ENCODE measurements around the gene ZMYND15. TPM values are rescaled to one million over a fixed set of nuclear protein-coding genes. Genes with fewer than 3 reads are reported as not detected.
A peak's percentile ranks its signal among the peaks of the same experiment; 100 is the strongest.

Gene ZMYND15
- total RNA-seq, 3 donors from 2014 or later (not counting 1 experiment from before 2014, with no cell fraction given) = 0.52 to 3.5 (median 0.93) TPM

GRCh38 chr17:4708436-4708835 lies 31.2 kb upstream of the ZMYND15 start:
- no peaks in the 10 kb centered on the region for H3K9me3 Mint-ChIP-seq
- DNase-seq (peak in 1 of 2 donors; percentile 72), ATAC-seq (no peak)
- Histone ChIP-seq H3K27me3 (ENCODE audit: control insufficient read depth, insufficient read depth, low read length) (no peaks in the 10 kb centered on the region), H3K36me3 (ENCODE audit: control insufficient read depth, insufficient read depth, low read length) (no peaks in the 10 kb centered on the region), H3K4me1 (ENCODE audit: control insufficient read depth, insufficient read depth, low read length) (peaks cover 42% of the 10 kb centered on the region), H3K9me3 (ENCODE audit: control insufficient read depth, insufficient read depth, low read length) (no peaks in the 10 kb centered on the region), H3K4me3 (ENCODE audit: low read length) (no peak overlapping the region), H3K27ac (ENCODE audit: low read length) (no peak overlapping the region)
- intact Hi-C loops (cut with micrococcal nuclease) = no loop called here
- peaks cover 38 to 48% of the 10 kb centered on the region in 2 donors for H3K4me1 Mint-ChIP-seq
- H3K27ac Mint-ChIP-seq = peak overlapping the region; percentile 11 to 64
- no peaks in the 10 kb centered on the region for H3K27me3 Mint-ChIP-seq (ENCODE audit: low read depth in 2 of 2)
- TF ChIP-seq, protein P1, sequence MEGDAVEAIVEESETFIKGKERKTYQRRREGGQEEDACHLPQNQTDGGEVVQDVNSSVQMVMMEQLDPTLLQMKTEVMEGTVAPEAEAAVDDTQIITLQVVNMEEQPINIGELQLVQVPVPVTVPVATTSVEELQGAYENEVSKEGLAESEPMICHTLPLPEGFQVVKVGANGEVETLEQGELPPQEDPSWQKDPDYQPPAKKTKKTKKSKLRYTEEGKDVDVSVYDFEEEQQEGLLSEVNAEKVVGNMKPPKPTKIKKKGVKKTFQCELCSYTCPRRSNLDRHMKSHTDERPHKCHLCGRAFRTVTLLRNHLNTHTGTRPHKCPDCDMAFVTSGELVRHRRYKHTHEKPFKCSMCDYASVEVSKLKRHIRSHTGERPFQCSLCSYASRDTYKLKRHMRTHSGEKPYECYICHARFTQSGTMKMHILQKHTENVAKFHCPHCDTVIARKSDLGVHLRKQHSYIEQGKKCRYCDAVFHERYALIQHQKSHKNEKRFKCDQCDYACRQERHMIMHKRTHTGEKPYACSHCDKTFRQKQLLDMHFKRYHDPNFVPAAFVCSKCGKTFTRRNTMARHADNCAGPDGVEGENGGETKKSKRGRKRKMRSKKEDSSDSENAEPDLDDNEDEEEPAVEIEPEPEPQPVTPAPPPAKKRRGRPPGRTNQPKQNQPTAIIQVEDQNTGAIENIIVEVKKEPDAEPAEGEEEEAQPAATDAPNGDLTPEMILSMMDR (IDR thresholded peaks at IDR 0.05) = no peak
- no peaks in the 10 kb centered on the region for H3K36me3 Mint-ChIP-seq
- peak overlapping the region; percentile 74 for H3K4me3 Mint-ChIP-seq
- 68% methylated on average over 7 of the region's 8 CpGs for WGBS (ENCODE audit: insufficient coverage)

- WGBS (ENCODE audit: insufficient coverage) = under 1% methylated on average over 67 of the region's 67 CpGs
- TF ChIP-seq, protein P1 (IDR thresholded peaks at IDR 0.05) = peak; percentile 71
- DNase-seq (peak; percentile 96 to 100), ATAC-seq (peak; percentile 86 to 96 (median 87))
- no peaks in the 10 kb centered on the region for H3K27me3 Mint-ChIP-seq (ENCODE audit: low read depth in 2 of 2)
- peak within 1 kb of the TSS; percentile 95 for H3K4me3 Mint-ChIP-seq
- Histone ChIP-seq H3K36me3 (ENCODE audit: control insufficient read depth, insufficient read depth, low read length) (no peaks in the 10 kb centered on the region), H3K27ac (ENCODE audit: low read length) (peak within 1 kb of the TSS; percentile 88), H3K27me3 (ENCODE audit: control insufficient read depth, insufficient read depth, low read length) (no peaks in the 10 kb centered on the region), H3K9me3 (ENCODE audit: control insufficient read depth, insufficient read depth, low read length) (no peaks in the 10 kb centered on the region), H3K4me3 (ENCODE audit: low read length) (peak within 1 kb of the TSS; percentile 96), H3K4me1 (ENCODE audit: control insufficient read depth, insufficient read depth, low read length) (peaks cover 50% of the 10 kb centered on the region)
- H3K27ac Mint-ChIP-seq = peak within 1 kb of the TSS; percentile 90 to 93
- intact Hi-C loops (cut with micrococcal nuclease) = loop anchor here (1.0 to 5.0 kb wide), 3 partner anchors 21 to 179 kb away; partner anchors contain the start of gene MED11
- H3K36me3 Mint-ChIP-seq = no peaks in the 10 kb centered on the region
- H3K9me3 Mint-ChIP-seq = no peaks in the 10 kb centered on the region
- peaks cover 43 to 52% of the 10 kb centered on the region in 2 donors for H3K4me1 Mint-ChIP-seq
These were observed 29.6 kb upstream of the ZMYND15 start, which contains the start of gene ARRB2 for GRCh38 chr17:4709794-4710692. Gene ARRB2, plus strand, starts transcription at chr17:4710632. Its CDS starts 90 bp downstream, at chr17:4710722.

GRCh38 chr17:4710693-4711634 lies 28.7 kb upstream of the ZMYND15 start:
- Histone ChIP-seq H3K4me1 (ENCODE audit: control insufficient read depth, insufficient read depth, low read length) (peaks cover 59% of the 10 kb centered on the region), H3K9me3 (ENCODE audit: control insufficient read depth, insufficient read depth, low read length) (no peaks in the 10 kb centered on the region), H3K4me3 (ENCODE audit: low read length) (peak overlapping the region; percentile 96), H3K36me3 (ENCODE audit: control insufficient read depth, insufficient read depth, low read length) (peaks cover 4% of the 10 kb centered on the region), H3K27me3 (ENCODE audit: control insufficient read depth, insufficient read depth, low read length) (no peaks in the 10 kb centered on the region), H3K27ac (ENCODE audit: low read length) (peak overlapping the region; percentile 88)
- peak overlapping the region; percentile 95 for H3K4me3 Mint-ChIP-seq
- H3K9me3 Mint-ChIP-seq = no peaks in the 10 kb centered on the region
- peak; percentile 36 to 68 for DNase-seq
- TF ChIP-seq, protein P1 (IDR thresholded peaks at IDR 0.05) = no peak
- WGBS (ENCODE audit: insufficient coverage) = under 1% methylated on average over 52 of the region's 57 CpGs
- intact Hi-C loops (cut with micrococcal nuclease) = loop anchor here (1.0 to 5.0 kb wide), 3 partner anchors 20 to 178 kb away; partner anchors contain the start of gene MED11
- H3K27me3 Mint-ChIP-seq (ENCODE audit: low read depth in 2 of 2) = no peaks in the 10 kb centered on the region
- H3K4me1 Mint-ChIP-seq = peaks cover 51 to 62% of the 10 kb centered on the region in 2 donors
- no peak for ATAC-seq
- H3K36me3 Mint-ChIP-seq = no peaks in the 10 kb centered on the region
- H3K27ac Mint-ChIP-seq = peak overlapping the region; percentile 90 to 93

Measured in natural killer cell (primary cell).